ENCODE data around the gene NAV3. TPM values are rescaled to one million over a fixed set of nuclear protein-coding genes. Genes with fewer than 3 reads are reported as not detected.
"Not testable (repeated sequence)": the region's sequence is repeated elsewhere in the genome, so short reads cannot be mapped to it uniquely, and the experiment has no call there.

The NAV3 gene
- total RNA-seq, 3 donors from 2014 or later: 0.90 to 5.3 (median 2.5) TPM

- intact Hi-C loops (cut with DNase I, micrococcal nuclease): no loop called here
- no peak for DNase-seq
- Histone ChIP-seq H3K9me3 (no peaks in the 10 kb centered on the region), H3K4me3 (no peak overlapping the region), H3K36me3 (ENCODE audit: low read depth) (no peaks in the 10 kb centered on the region), H3K4me1 (ENCODE audit: low read depth) (no peaks in the 10 kb centered on the region)
- TF ChIP-seq CTCF (IDR thresholded peaks at IDR 0.05): no peak
- no peak for ATAC-seq
These were observed 410.8 kb downstream of the NAV3 start for GRCh38 chr12:78241446-78241845.

- no peak overlapping the region for H3K4me3 ChIP-seq
- intact Hi-C loops (cut with DNase I, micrococcal nuclease): no loop called here
- no peak for TF ChIP-seq CTCF (IDR thresholded peaks at IDR 0.05)
- ATAC-seq: no peak
- no peaks in the 10 kb centered on the region for H3K36me3 ChIP-seq (ENCODE audit: low read depth)
- H3K4me1 ChIP-seq (ENCODE audit: low read depth): no peaks in the 10 kb centered on the region
- no peaks in the 10 kb centered on the region for H3K9me3 ChIP-seq
- DNase-seq: no peak
These were observed 414.3 kb downstream of the NAV3 start for GRCh38 chr12:78244916-78245507.

- DNase-seq (no peak), ATAC-seq (no peak)
- H3K4me1 ChIP-seq (ENCODE audit: low read depth): no peaks in the 10 kb centered on the region
- no peaks in the 10 kb centered on the region for H3K36me3 ChIP-seq (ENCODE audit: low read depth)
- TF ChIP-seq CTCF (IDR thresholded peaks at IDR 0.05): no peak
- intact Hi-C loops (cut with DNase I, micrococcal nuclease): no loop called here
- H3K4me3 ChIP-seq: no peak overlapping the region
- no peaks in the 10 kb centered on the region for H3K9me3 ChIP-seq
These were observed 417.6 kb downstream of the NAV3 start for GRCh38 chr12:78248321-78248720.

- no peak for TF ChIP-seq CTCF (IDR thresholded peaks at IDR 0.05)
- no peaks in the 10 kb centered on the region for H3K9me3 ChIP-seq
- no peaks in the 10 kb centered on the region for H3K4me1 ChIP-seq (ENCODE audit: low read depth)
- ATAC-seq: no peak
- intact Hi-C loops (cut with DNase I, micrococcal nuclease): no loop called here
- no peak overlapping the region for H3K4me3 ChIP-seq
- H3K36me3 ChIP-seq (ENCODE audit: low read depth): no peaks in the 10 kb centered on the region
- no peak for DNase-seq
These were observed 418.9 kb downstream of the NAV3 start for GRCh38 chr12:78249578-78249977.

GRCh38 chr12:78257662-78258061 lies 427.0 kb downstream of the NAV3 start:
- H3K4me1 ChIP-seq (ENCODE audit: low read depth); H3K4me3 ChIP-seq; DNase-seq; H3K9me3 ChIP-seq; ATAC-seq; intact Hi-C loops (cut with DNase I, micrococcal nuclease); H3K36me3 ChIP-seq (ENCODE audit: low read depth): not testable (repeated sequence)

- Histone ChIP-seq H3K36me3 (ENCODE audit: low read depth) (no peaks in the 10 kb centered on the region), H3K9me3 (no peaks in the 10 kb centered on the region), H3K4me1 (ENCODE audit: low read depth) (no peaks in the 10 kb centered on the region), H3K4me3 (no peak overlapping the region)
- DNase-seq (no peak), ATAC-seq (no peak)
- TF ChIP-seq CTCF (IDR thresholded peaks at IDR 0.05): no peak
- intact Hi-C loops (cut with DNase I, micrococcal nuclease): no loop called here
These were observed 430.3 kb downstream of the NAV3 start for GRCh38 chr12:78260976-78261375.
